ENCODE measurements around the gene NUDT16.

The NUDT16 gene

GRCh38 chr3:131386429-131387165 lies 5.0 kb downstream of the NUDT16 start:
- peak; percentile 81 to 90 (median 84) for DNase-seq

- DNase-seq, result peak in 2 of 3 donors; percentile 7 to 34
These were observed 6.4 kb downstream of the NUDT16 start for GRCh38 chr3:131387796-131388489.

- DNase-seq, result peak in 1 of 3 donors; percentile 75
These were observed 6.9 kb downstream of the NUDT16 start for GRCh38 chr3:131388490-131388799.

- no peak for DNase-seq
These were observed 8.8 kb downstream of the NUDT16 start for GRCh38 chr3:131390331-131390730.

GRCh38 chr3:131393051-131393450 lies 11.5 kb downstream of the NUDT16 start:
- no peak for DNase-seq

- DNase-seq, result peak; percentile 9 to 20 (median 13)
These were observed 12.3 kb downstream of the NUDT16 start for GRCh38 chr3:131393868-131394267.

GRCh38 chr3:131394400-131394799 lies 12.8 kb downstream of the NUDT16 start:
- no peak for DNase-seq

- DNase-seq, result no peak
These were observed 14.6 kb downstream of the NUDT16 start for GRCh38 chr3:131396170-131396569.

GRCh38 chr3:131397889-131398288 lies 16.3 kb downstream of the NUDT16 start:
- DNase-seq, result no peak

- DNase-seq, result no peak
These were observed 20.4 kb downstream of the NUDT16 start for GRCh38 chr3:131401978-131402377.

GRCh38 chr3:131402391-131403039 lies 20.9 kb downstream of the NUDT16 start:
- DNase-seq, result peak; percentile 59 to 63 (median 61)

GRCh38 chr3:131403216-131403895 lies 21.8 kb downstream of the NUDT16 start:
- no peak for DNase-seq

GRCh38 chr3:131405411-131405810 lies 23.8 kb downstream of the NUDT16 start:
- no peak for DNase-seq

- no peak for DNase-seq
These were observed 24.7 kb downstream of the NUDT16 start for GRCh38 chr3:131406274-131406673.

GRCh38 chr3:131417751-131418150 lies 36.2 kb downstream of the NUDT16 start:
- DNase-seq, result no peak

GRCh38 chr3:131421301-131421700 lies 39.7 kb downstream of the NUDT16 start:
- DNase-seq, result no peak

GRCh38 chr3:131421957-131422498 lies 40.5 kb downstream of the NUDT16 start:
- no peak for DNase-seq

GRCh38 chr3:131427226-131427625 lies 45.7 kb downstream of the NUDT16 start:
- DNase-seq, result no peak

- DNase-seq, result no peak
These were observed 50.2 kb downstream of the NUDT16 start for GRCh38 chr3:131431754-131432153.

GRCh38 chr3:131432441-131432840 lies 50.9 kb downstream of the NUDT16 start:
- DNase-seq, result no peak

- no peak for DNase-seq
These were observed 53.4 kb downstream of the NUDT16 start for GRCh38 chr3:131435000-131435399.
